HCT116 (cell line): ENCODE results near the gene STK38L. TPM values are rescaled to one million over a fixed set of nuclear protein-coding genes. Genes with fewer than 3 reads are reported as not detected.

Experiments
- ATAC-seq: fragments of 200-7000 bp; cut with Tn5 transposase; 2 replicates; pipeline ENCODE4 v1.9.1; 2020; ENCODE audit warnings: mild to moderate bottlenecking, moderate library complexity
- BruUV-seq: library from RNA; stranded (reverse); fragments of 400-500 nt; replicated peaks from 2 replicates; lab custom pipeline; 2021; lab: Mats Ljungman, UMichigan
- CTCF ChIA-PET: fragments of 300-600 bp; sonication (Branson Sonifier 250); formaldehyde crosslinking; loops from one replicate; lab custom pipeline; 2021; ENCODE audit warnings: antibody characterized with exemption; lab: Charles Lee
- POLR2A ChIA-PET: fragments of 300-600, 350-600 bp; sonication (Branson Sonifier 250); formaldehyde crosslinking; loops from one replicate; lab custom pipeline; 2021; ENCODE audit warnings: antibody characterized with exemption; lab: Charles Lee
- RAD21 ChIA-PET, 2 experiments: fragments of 300-600 bp; sonication (Branson Sonifier 250); formaldehyde crosslinking; loops; one replicate each; lab custom pipeline; 2023; ENCODE audit warnings: low total read pairs in 2 of 2; ENCODE audit not compliant: uncharacterized antibody in 2 of 2, unreplicated experiment in 2 of 2, low non-redundant PET in 1 of 2; lab: Charles Lee
- DNase-seq: peaks from one replicate; pipeline ENCODE4 v3.0.0-alpha.2; 2010; ENCODE audit warnings: low read depth, low spot score
- H2AFZ ChIP-seq: fragments of 200-600 bp; shearing (Covaris generic), sonication (generic); 2 replicates; pipeline ENCODE4 v1.6.1; 2017; ENCODE audit warnings: low read depth, mixed run types, mixed read lengths, antibody characterized with exemption, low read length; ENCODE audit not compliant: poor library complexity, severe bottlenecking
- H3K27ac ChIP-seq: 2 replicates; pipeline ENCODE4 v1.5.1; 2012; ENCODE audit warnings: low read depth, low read length
- H3K27me3 ChIP-seq: fragments of 200-600 bp; sonication (generic); 2 replicates; pipeline ENCODE4 v1.6.1; 2016; ENCODE audit warnings: mixed run types, low read length, mixed read lengths; ENCODE audit not compliant: insufficient read depth
- H3K36me3 ChIP-seq, 2 experiments: fragments of 200-500 bp in 1 of 2; fragments of 200-600 bp in 1 of 2; sonication (Bioruptor generic) in 1 of 2; sonication (generic) in 1 of 2; 2 replicates each; pipeline versions ENCODE4 v1.5.1 to v1.6.1; 2014 to 2016; ENCODE audit warnings: low read length in 2 of 2, inconsistent platforms in 1 of 2, mixed read lengths in 1 of 2, mixed run types in 1 of 2; ENCODE audit not compliant: insufficient read depth in 2 of 2, control insufficient read depth in 1 of 2
- H3K4me1 ChIP-seq, 2 experiments: fragments of 200-600 bp in 1 of 2; sonication (generic) in 1 of 2; 2 replicates each; pipeline versions ENCODE4 v1.5.1 to v1.6.1; 2012 to 2017; ENCODE audit warnings: low read length in 2 of 2, inconsistent platforms in 1 of 2, mild to moderate bottlenecking in 1 of 2, mixed read lengths in 1 of 2, mixed run types in 1 of 2, moderate library complexity in 1 of 2; ENCODE audit not compliant: insufficient read depth in 2 of 2, control insufficient read depth in 1 of 2
- H3K4me2 ChIP-seq: fragments of 200-600 bp; sonication (generic); 2 replicates; pipeline ENCODE4 v1.6.1; 2017; ENCODE audit warnings: mixed run types, low read length, mixed read lengths
- H3K4me3 ChIP-seq, 2 experiments: fragments of 200-600 bp in 1 of 2; sonication (generic) in 1 of 2; replicated peaks in 1 of 2; 2 replicates each; pipeline ENCODE4 v1.5.1; 2011 to 2016; ENCODE audit warnings: low read length in 2 of 2, control low read depth in 1 of 2, low read depth in 1 of 2, mild to moderate bottlenecking in 1 of 2, mixed read lengths in 1 of 2, mixed run types in 1 of 2
- H3K79me2 ChIP-seq: fragments of 200-600 bp; sonication (generic); 2 replicates; pipeline ENCODE4 v1.6.1; 2017; ENCODE audit warnings: mild to moderate bottlenecking, mixed run types, low read length, moderate library complexity, mixed read lengths; ENCODE audit not compliant: insufficient read depth
- H3K9ac ChIP-seq: fragments of 200-600 bp; sonication (generic); 2 replicates; pipeline ENCODE4 v1.6.1; 2016; ENCODE audit warnings: low read length, mixed read lengths
- H3K9me2 ChIP-seq: fragments of 200-600 bp; sonication (generic), shearing (Covaris generic); 2 replicates; pipeline ENCODE4 v1.6.1; 2017; ENCODE audit warnings: mixed run types, mild to moderate bottlenecking, moderate library complexity; ENCODE audit not compliant: insufficient read depth
- H3K9me3 ChIP-seq, 2 experiments: fragments of 200-500 bp in 1 of 2; fragments of 200-600 bp in 1 of 2; sonication (Bioruptor generic) in 1 of 2; sonication (generic) in 1 of 2; 2 replicates each; pipeline ENCODE4 v1.6.1; 2014 to 2017; ENCODE audit warnings: low read length in 2 of 2, mixed read lengths in 2 of 2, inconsistent platforms in 1 of 2, low read depth in 1 of 2, mild to moderate bottlenecking in 1 of 2, mixed run types in 1 of 2, moderate library complexity in 1 of 2; ENCODE audit not compliant: control insufficient read depth in 1 of 2, insufficient read depth in 1 of 2
- H4K20me1 ChIP-seq: fragments of 200-600 bp; sonication (generic), shearing (Covaris generic); 2 replicates; pipeline ENCODE4 v1.6.1; 2017; ENCODE audit warnings: mixed run types, mild to moderate bottlenecking, moderate library complexity; ENCODE audit not compliant: insufficient read depth
- ATF3 ChIP-seq: IDR thresholded peaks from 2 replicates; pipeline ENCODE4 v1.6.1; 2012
- CBX3 ChIP-seq: IDR thresholded peaks from 2 replicates; pipeline ENCODE4 v1.6.1; 2012; ENCODE audit warnings: low read depth
- CEBPB ChIP-seq: IDR thresholded peaks from 2 replicates; pipeline ENCODE4 v1.6.1; 2012; ENCODE audit warnings: low read depth
- CTCF ChIP-seq, 3 experiments: fragments of 200-600 bp in 1 of 3; sonication (generic) in 1 of 3; IDR thresholded peaks in 2 of 3; conservative IDR thresholded peaks in 1 of 3; 2 replicates each; pipeline ENCODE4 v1.5.1; 2012 to 2017; ENCODE audit warnings: low read depth in 2 of 3, low read length in 2 of 3, antibody characterized with exemption in 1 of 3, borderline replicate concordance in 1 of 3, control low read depth in 1 of 3, mild to moderate bottlenecking in 1 of 3, mixed read lengths in 1 of 3, mixed run types in 1 of 3, moderate library complexity in 1 of 3; ENCODE audit not compliant: insufficient read depth in 1 of 3
- EGR1 ChIP-seq: IDR thresholded peaks from 2 replicates; pipeline ENCODE4 v1.6.1; 2012; ENCODE audit warnings: low read depth
- ELF1 ChIP-seq: IDR thresholded peaks from 2 replicates; pipeline ENCODE4 v1.6.1; 2012; ENCODE audit warnings: low read depth, borderline replicate concordance
- EZH2 ChIP-seq: fragments of 200-600 bp; sonication (generic); IDR thresholded peaks from 2 replicates; pipeline ENCODE4 v1.6.1; 2017; ENCODE audit warnings: antibody characterized with exemption, mixed run types
- EZH2phosphoT487 ChIP-seq: fragments of 200-600 bp; IDR thresholded peaks from 2 replicates; pipeline ENCODE4 v1.6.1; 2018; ENCODE audit warnings: antibody characterized with exemption, borderline replicate concordance
- FOSL1 ChIP-seq: IDR thresholded peaks from 2 replicates; pipeline ENCODE4 v1.6.1; 2012; ENCODE audit warnings: low read depth
- JUND ChIP-seq: IDR thresholded peaks from 2 replicates; pipeline ENCODE4 v1.6.1; 2012
- POLR2A ChIP-seq: IDR thresholded peaks from 2 replicates; pipeline ENCODE4 v1.7.0; 2011; ENCODE audit warnings: borderline replicate concordance; ENCODE audit not compliant: insufficient read depth, insufficient read length; ENCODE audit errors: extremely low read depth
- RAD21 ChIP-seq: IDR thresholded peaks from 2 replicates; pipeline ENCODE4 v1.6.1; 2012; ENCODE audit warnings: low read depth, mild to moderate bottlenecking
- SIN3A ChIP-seq: IDR thresholded peaks from 2 replicates; pipeline ENCODE4 v1.6.1; 2012; ENCODE audit warnings: low read depth
- SP1 ChIP-seq: IDR thresholded peaks from 2 replicates; pipeline ENCODE4 v1.6.1; 2012; ENCODE audit warnings: low read depth
- SRF ChIP-seq: IDR thresholded peaks from 2 replicates; pipeline ENCODE4 v1.6.1; 2012; ENCODE audit warnings: low read depth
- TCF7L2 ChIP-seq: IDR thresholded peaks from 2 replicates; pipeline ENCODE4 v1.7.0; 2011; ENCODE audit warnings: borderline replicate concordance, inconsistent platforms; ENCODE audit not compliant: insufficient read depth, insufficient read length; ENCODE audit errors: extremely low read depth
- YY1 ChIP-seq: IDR thresholded peaks from 2 replicates; pipeline ENCODE4 v1.6.1; 2011; ENCODE audit warnings: low read length, low read depth, moderate library complexity, mild to moderate bottlenecking; ENCODE audit not compliant: insufficient replicate concordance; ENCODE audit errors: extremely low read depth
- ZNF274 ChIP-seq: fragments of 200-500 bp; sonication (Bioruptor generic); IDR thresholded peaks from 2 replicates; pipeline ENCODE4 v1.6.1; 2014; ENCODE audit warnings: mild to moderate bottlenecking, low read depth, low read length, inconsistent platforms
- intact Hi-C: fragments of 100-400 bp; cut with micrococcal nuclease; formaldehyde crosslinking; loops from 2 replicates; pipeline ENCODE4 v1.10.0; 2022
- total RNA-seq: library from RNA; stranded (reverse); gene quantifications from one replicate; pipeline ENCODE4 v1.2.1, GENCODE V29; 2021; ENCODE audit not compliant: unreplicated experiment
- TF ChIP-seq, protein P1 (sequence below): IDR thresholded peaks from 2 replicates; pipeline ENCODE4 v1.6.1; 2012; ENCODE audit warnings: low read depth
- TF ChIP-seq, protein P2 (sequence below): IDR thresholded peaks from 2 replicates; pipeline ENCODE4 v1.6.1; 2012

The STK38L gene
- total RNA-seq, 1 experiment from 2014 or later = 23.9 TPM

DNA sequence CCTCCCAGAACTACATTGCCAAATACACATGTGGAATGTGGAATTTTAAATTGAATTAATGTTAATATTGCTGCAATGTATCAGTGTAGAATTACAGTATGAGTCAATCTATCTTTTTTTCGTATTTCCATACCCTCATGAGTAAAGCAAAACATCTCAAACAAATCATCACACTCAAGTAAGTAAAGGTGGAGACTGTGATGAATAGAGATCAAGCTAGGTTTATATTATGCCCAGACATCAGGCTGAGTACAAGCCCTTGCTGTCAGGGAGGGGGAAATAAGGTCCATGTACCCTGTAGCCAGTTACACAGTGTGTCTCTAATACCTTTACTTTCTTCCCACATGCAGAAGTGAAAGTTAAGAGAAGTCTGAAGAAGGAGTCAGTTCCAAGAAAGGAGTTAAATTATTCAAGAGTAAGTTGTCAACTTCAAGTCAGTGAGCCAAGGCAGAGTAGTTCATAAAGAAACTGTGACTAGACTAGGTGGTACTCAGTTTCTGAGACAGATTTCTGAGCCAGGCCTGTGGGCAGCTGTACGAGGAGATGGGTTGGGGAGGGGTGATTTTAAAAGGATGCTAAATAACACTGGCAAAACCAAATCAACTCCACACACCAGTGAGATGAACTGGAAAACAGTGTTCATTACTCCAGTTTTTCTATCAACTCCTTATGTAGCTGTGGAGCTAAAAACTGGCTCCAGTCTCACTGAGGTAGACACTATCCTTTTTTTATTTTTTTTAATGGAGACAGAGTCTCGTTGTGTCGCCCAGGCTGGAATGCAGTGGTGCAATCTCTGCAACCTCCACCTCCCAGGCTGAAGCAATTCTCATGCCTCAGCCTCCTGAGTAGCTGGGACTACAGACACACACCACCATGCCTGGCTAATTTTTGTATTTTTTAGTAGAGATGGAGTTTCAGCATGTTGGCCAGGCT lies 23.8 kb upstream of the STK38L start:
- ATAC-seq = no peak
- POLR2A ChIA-PET = no interaction called here
- no TSS peak for BruUV-seq
- no peak overlapping the region for H3K27ac ChIP-seq
- H3K9me2 ChIP-seq = no peaks in the 10 kb centered on the region
- H2AFZ ChIP-seq = no peak overlapping the region
- no peaks in the 10 kb centered on the region for H3K36me3 ChIP-seq
- H3K4me1 ChIP-seq = no peaks in the 10 kb centered on the region
- CTCF ChIA-PET = no interaction called here
- H3K4me2 ChIP-seq = no peak overlapping the region
- H3K9ac ChIP-seq = no peak overlapping the region
- H3K9me3 ChIP-seq = no peaks in the 10 kb centered on the region
- TF ChIP-seq EZH2 (no peak), ATF3 (no peak), SRF (no peak), JUND (no peak), SIN3A (no peak), CEBPB (no peak), YY1 (no peak), EGR1 (no peak), POLR2A (no peak), ZNF274 (no peak), EZH2phosphoT487 (no peak), RAD21 (no peak), CTCF (IDR thresholded peaks at IDR 0.05 in 2 of 3, conservative IDR thresholded peaks at IDR 0.05 in 1 of 3; ENCODE audit: borderline replicate concordance in 1 of 3, insufficient read depth in 1 of 3, low read depth in 2 of 3, low read length in 2 of 3) (no peak), FOSL1 (no peak), SP1 (no peak), CBX3 (no peak), ELF1 (no peak), TCF7L2 (no peak)
- TF ChIP-seq, protein P1, sequence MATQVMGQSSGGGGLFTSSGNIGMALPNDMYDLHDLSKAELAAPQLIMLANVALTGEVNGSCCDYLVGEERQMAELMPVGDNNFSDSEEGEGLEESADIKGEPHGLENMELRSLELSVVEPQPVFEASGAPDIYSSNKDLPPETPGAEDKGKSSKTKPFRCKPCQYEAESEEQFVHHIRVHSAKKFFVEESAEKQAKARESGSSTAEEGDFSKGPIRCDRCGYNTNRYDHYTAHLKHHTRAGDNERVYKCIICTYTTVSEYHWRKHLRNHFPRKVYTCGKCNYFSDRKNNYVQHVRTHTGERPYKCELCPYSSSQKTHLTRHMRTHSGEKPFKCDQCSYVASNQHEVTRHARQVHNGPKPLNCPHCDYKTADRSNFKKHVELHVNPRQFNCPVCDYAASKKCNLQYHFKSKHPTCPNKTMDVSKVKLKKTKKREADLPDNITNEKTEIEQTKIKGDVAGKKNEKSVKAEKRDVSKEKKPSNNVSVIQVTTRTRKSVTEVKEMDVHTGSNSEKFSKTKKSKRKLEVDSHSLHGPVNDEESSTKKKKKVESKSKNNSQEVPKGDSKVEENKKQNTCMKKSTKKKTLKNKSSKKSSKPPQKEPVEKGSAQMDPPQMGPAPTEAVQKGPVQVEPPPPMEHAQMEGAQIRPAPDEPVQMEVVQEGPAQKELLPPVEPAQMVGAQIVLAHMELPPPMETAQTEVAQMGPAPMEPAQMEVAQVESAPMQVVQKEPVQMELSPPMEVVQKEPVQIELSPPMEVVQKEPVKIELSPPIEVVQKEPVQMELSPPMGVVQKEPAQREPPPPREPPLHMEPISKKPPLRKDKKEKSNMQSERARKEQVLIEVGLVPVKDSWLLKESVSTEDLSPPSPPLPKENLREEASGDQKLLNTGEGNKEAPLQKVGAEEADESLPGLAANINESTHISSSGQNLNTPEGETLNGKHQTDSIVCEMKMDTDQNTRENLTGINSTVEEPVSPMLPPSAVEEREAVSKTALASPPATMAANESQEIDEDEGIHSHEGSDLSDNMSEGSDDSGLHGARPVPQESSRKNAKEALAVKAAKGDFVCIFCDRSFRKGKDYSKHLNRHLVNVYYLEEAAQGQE = no peak
- TF ChIP-seq, protein P2, sequence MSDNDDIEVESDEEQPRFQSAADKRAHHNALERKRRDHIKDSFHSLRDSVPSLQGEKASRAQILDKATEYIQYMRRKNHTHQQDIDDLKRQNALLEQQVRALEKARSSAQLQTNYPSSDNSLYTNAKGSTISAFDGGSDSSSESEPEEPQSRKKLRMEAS = no peak
- RAD21 ChIA-PET = no interaction called here
- H3K27me3 ChIP-seq = no peaks in the 10 kb centered on the region
- H3K4me3 ChIP-seq = no peak overlapping the region
- H3K79me2 ChIP-seq = no peaks in the 10 kb centered on the region
- H4K20me1 ChIP-seq = no peaks in the 10 kb centered on the region
- intact Hi-C loops = no loop called here
- DNase-seq = no peak
